GM12891 (cell line): ENCODE results near the gene CABYR.

Experiments used
- DNase-seq: peaks from one replicate; pipeline ENCODE4 v3.0.0; 2011; ENCODE audit warnings: low spot score; ENCODE audit not compliant: insufficient read length
- FAIRE-seq: peaks from 2 replicates; lab custom pipeline; 2011; peaks lifted over from hg19 to GRCh38; lab: Jason Lieb, UNC
- PAX5 ChIP-seq: IDR thresholded peaks from 2 replicates; pipeline ENCODE4 v1.6.1; 2011; ENCODE audit warnings: low read length, moderate library complexity, mild to moderate bottlenecking; ENCODE audit not compliant: insufficient read depth, severe bottlenecking
- POLR2A ChIP-seq: IDR thresholded peaks from 2 replicates; pipeline ENCODE4 v1.6.1; 2011; ENCODE audit warnings: low read depth, low read length, control low read depth
- POLR2AphosphoS5 ChIP-seq: IDR thresholded peaks from 2 replicates; pipeline ENCODE4 v1.6.1; 2011; ENCODE audit warnings: low read depth, low read length, control low read depth
- POU2F2 ChIP-seq: IDR thresholded peaks from 2 replicates; pipeline ENCODE4 v1.6.1; 2011; ENCODE audit warnings: low read depth, mild to moderate bottlenecking, control low read depth, low read length, moderate library complexity
- SPI1 ChIP-seq: IDR thresholded peaks from 2 replicates; pipeline ENCODE4 v1.6.1; 2011; ENCODE audit warnings: low read depth, low read length, control low read depth
- TAF1 ChIP-seq: IDR thresholded peaks from 2 replicates; pipeline ENCODE4 v1.6.1; 2011; ENCODE audit warnings: low read depth, low read length, control low read depth

Gene CABYR

GRCh38 chr18:24188120-24188519 lies 49.3 kb downstream of the CABYR start:
- FAIRE-seq (no peak), DNase-seq (no peak)
- TF ChIP-seq SPI1: no peak

GRCh38 chr18:24189007-24189528 lies 50.2 kb downstream of the CABYR start:
- peak; percentile 88 for FAIRE-seq
- DNase-seq: peak; percentile 35
- no peak for TF ChIP-seq POLR2A
- TF ChIP-seq PAX5: no peak
- TF ChIP-seq POLR2AphosphoS5: no peak

- no peak for DNase-seq
- FAIRE-seq: no peak
- TF ChIP-seq SPI1 (no peak), POLR2A (no peak), POLR2AphosphoS5 (no peak), PAX5 (no peak), TAF1 (no peak), POU2F2 (no peak)
These were observed 50.9 kb downstream of the CABYR start for GRCh38 chr18:24189664-24190346.

GRCh38 chr18:24190590-24190989 lies 51.7 kb downstream of the CABYR start:
- DNase-seq: no peak
- TF ChIP-seq POU2F2: no peak
- TF ChIP-seq SPI1: no peak
- no peak for TF ChIP-seq POLR2AphosphoS5
- FAIRE-seq: no peak

GRCh38 chr18:24195296-24196053 lies 56.6 kb downstream of the CABYR start:
- TF ChIP-seq POLR2AphosphoS5 (no peak), SPI1 (no peak), PAX5 (no peak), POLR2A (no peak), POU2F2 (no peak), TAF1 (no peak)
- no peak for FAIRE-seq
- DNase-seq: no peak

- DNase-seq (no peak), FAIRE-seq (no peak)
- TF ChIP-seq PAX5: no peak
- no peak for TF ChIP-seq POLR2A
These were observed 57.9 kb downstream of the CABYR start for GRCh38 chr18:24196764-24197163.

- TF ChIP-seq POLR2AphosphoS5: no peak
- no peak for TF ChIP-seq POU2F2
- TF ChIP-seq PAX5: no peak
- TF ChIP-seq SPI1: no peak
- TF ChIP-seq TAF1: no peak
- no peak for TF ChIP-seq POLR2A
- DNase-seq (no peak), FAIRE-seq (no peak)
These were observed 58.5 kb downstream of the CABYR start for GRCh38 chr18:24197412-24197811.

- TF ChIP-seq PAX5 (no peak), POLR2AphosphoS5 (no peak), POU2F2 (no peak), SPI1 (no peak), TAF1 (no peak), POLR2A (no peak)
- FAIRE-seq (no peak), DNase-seq (no peak)
These were observed 59.6 kb downstream of the CABYR start for GRCh38 chr18:24198461-24198860.

- DNase-seq (no peak), FAIRE-seq (no peak)
- no peak for TF ChIP-seq TAF1
- no peak for TF ChIP-seq POLR2A
- no peak for TF ChIP-seq POLR2AphosphoS5
- no peak for TF ChIP-seq PAX5
- TF ChIP-seq SPI1: no peak
- TF ChIP-seq POU2F2: no peak
These were observed 60.6 kb downstream of the CABYR start for GRCh38 chr18:24199372-24199962.

GRCh38 chr18:24200494-24201290 lies 61.8 kb downstream of the CABYR start:
- no peak for TF ChIP-seq POLR2AphosphoS5
- no peak for TF ChIP-seq POU2F2
- no peak for TF ChIP-seq TAF1
- no peak for TF ChIP-seq PAX5
- TF ChIP-seq POLR2A: no peak
- no peak for TF ChIP-seq SPI1
- DNase-seq (no peak), FAIRE-seq (no peak)
